GM10266 (cell line): ENCODE measurements around the gene SPCS3.

ENCODE experiments used
- DNase-seq: peaks from one replicate; pipeline ENCODE4 v3.0.0; 2012; ENCODE audit errors: extremely low spot score
- TF ChIP-seq, protein P1 (sequence below): IDR thresholded peaks from 2 replicates; pipeline ENCODE4 v1.5.1; 2012; ENCODE audit warnings: mild to moderate bottlenecking, low read depth; ENCODE audit not compliant: control insufficient read depth, insufficient read depth; ENCODE audit errors: missing control alignments

The SPCS3 gene

DNA sequence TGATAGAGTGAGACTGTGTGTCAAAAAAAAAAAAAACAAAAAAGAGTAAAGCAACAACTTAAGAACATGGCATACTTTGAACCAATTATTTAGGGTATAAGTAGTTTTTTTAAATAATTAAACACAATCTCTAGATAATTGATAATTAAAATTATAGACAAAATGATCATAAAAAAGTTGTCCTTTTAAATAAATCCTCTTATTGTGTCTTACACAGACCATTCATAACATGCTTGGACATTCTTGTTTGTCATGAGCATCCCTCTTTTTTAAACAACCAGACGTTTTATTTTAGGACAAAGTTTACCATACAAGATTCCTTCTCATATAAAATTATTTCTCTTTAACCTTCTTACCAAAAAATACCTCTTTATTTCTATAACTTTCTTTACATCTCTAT is 35.1 kb downstream of the SPCS3 start:
- TF ChIP-seq, protein P1, sequence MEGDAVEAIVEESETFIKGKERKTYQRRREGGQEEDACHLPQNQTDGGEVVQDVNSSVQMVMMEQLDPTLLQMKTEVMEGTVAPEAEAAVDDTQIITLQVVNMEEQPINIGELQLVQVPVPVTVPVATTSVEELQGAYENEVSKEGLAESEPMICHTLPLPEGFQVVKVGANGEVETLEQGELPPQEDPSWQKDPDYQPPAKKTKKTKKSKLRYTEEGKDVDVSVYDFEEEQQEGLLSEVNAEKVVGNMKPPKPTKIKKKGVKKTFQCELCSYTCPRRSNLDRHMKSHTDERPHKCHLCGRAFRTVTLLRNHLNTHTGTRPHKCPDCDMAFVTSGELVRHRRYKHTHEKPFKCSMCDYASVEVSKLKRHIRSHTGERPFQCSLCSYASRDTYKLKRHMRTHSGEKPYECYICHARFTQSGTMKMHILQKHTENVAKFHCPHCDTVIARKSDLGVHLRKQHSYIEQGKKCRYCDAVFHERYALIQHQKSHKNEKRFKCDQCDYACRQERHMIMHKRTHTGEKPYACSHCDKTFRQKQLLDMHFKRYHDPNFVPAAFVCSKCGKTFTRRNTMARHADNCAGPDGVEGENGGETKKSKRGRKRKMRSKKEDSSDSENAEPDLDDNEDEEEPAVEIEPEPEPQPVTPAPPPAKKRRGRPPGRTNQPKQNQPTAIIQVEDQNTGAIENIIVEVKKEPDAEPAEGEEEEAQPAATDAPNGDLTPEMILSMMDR: no peak
- DNase-seq: no peak

DNA sequence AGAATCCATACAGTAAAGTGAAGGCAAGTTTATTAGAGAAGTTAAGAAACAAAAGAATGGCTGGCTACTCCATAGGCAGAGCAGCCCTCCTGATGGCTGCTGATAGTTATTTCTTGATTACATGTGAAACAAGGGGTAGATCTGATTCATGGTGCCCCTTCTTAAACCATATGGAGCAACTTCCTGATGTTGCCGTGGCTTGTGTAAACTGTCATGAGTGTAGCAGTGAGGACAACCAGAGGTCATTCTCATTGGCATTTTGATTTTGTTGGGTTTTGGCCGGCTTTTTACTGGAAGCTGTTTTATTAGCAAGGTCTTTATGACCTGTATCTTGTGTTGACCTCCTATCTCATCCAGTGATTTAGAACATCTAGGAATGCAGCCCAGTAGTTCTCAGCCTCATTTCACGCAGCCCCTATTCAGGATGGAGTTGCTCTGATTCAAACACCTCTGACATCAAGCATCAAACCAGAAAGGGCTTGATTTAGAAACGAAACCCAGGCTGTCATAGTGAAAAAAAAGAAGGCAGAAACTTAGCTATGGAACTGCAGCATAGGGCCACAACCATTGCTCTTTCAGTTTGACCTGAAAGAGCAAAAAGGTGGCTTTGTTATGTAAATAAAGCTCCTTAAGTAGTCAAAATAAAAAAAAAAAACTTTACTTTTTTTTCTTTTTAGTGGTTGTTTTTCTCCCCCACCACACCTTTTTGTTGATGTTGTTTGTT is 37.8 kb downstream of the SPCS3 start:
- peak; percentile 33 for DNase-seq
- TF ChIP-seq, protein P1: no peak

GRCh38 chr4:176358083-176358469 is 38.3 kb downstream of the SPCS3 start:
- TF ChIP-seq, protein P1: no peak

DNA sequence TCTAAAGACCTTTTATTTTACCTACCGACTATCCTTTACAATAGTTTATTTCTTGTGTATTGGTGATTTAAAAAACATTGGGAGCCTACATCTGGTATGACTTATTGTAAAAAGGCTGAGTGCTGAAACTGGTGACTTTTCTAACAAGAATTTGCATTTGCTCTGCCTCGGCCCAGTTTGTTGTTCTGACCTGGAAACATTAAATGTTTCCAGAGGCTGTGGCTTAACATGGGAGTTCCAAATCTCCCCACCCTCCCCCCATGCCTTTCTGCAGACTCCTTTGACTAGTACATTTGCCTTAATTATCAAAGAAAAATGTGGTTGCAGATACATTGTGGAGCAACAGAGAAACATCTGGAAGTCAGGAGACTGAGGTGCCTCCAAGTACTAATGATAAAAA is 39.8 kb downstream of the SPCS3 start:
- TF ChIP-seq, protein P1: no peak
- no peak for DNase-seq

More at GRCh38 chr4:176358083-176358469, 38.3 kb downstream of the SPCS3 start:
- no peak for DNase-seq

- DNase-seq: no peak
- TF ChIP-seq, protein P1: no peak
Measured at GRCh38 chr4:176360446-176360845, 40.7 kb downstream of the SPCS3 start.

DNA sequence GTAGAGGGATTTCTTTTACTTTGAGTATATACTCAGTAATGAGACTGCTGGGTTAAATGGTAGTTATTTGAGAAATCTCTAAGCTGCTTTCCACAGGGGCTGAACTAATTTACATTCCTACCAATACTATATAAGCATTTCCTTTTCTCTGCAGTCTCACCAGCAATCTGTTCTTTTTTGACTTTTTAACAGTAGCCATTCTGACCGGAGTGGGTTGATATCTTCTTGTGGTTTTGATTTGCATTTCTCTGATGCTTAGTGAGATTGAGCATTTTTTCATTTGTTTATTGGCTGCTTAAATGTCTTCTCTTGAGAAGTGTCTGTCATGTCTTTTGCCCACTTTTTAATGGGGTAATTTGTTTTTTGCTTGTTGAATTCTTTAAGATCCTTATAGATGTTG is 43.3 kb downstream of the SPCS3 start:
- DNase-seq: no peak
- TF ChIP-seq, protein P1: no peak

DNA sequence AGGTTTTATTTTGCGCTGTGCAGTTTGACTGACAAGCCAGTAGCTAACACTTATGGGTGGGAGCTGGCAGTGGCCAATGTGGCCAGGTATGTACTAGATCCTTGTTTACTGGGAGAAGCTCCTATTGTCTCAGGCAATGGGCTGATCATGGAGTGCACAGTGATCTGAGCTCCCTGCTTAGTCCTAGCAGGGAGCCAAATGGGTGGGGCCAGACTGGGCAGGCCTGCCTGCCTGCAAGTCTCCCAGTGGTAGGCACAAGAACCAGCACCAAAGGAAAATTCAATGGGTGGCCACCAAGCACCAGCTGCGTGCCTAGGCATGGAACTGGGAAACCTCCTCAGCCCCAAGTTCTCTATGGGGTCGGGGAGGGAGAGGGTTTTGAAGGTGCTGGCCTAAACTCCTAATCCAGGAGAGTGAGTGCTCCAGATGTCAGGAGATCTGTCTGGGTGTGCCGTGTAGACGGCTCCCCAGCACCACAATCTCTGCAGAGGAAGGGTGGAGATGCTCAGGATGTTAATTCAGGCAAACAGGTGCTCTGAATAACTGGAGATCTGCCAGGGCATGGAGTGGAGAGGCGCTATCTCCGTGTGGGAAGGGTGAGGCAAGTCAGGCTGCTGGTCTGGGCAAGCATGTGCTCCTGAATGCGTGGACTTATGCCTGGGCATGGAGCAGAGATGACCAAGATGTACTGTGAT is 48.2 kb downstream of the SPCS3 start:
- no peak for DNase-seq
- TF ChIP-seq, protein P1: no peak
